ENCODE measurements around the gene U2SURP.

U2SURP gene

DNA sequence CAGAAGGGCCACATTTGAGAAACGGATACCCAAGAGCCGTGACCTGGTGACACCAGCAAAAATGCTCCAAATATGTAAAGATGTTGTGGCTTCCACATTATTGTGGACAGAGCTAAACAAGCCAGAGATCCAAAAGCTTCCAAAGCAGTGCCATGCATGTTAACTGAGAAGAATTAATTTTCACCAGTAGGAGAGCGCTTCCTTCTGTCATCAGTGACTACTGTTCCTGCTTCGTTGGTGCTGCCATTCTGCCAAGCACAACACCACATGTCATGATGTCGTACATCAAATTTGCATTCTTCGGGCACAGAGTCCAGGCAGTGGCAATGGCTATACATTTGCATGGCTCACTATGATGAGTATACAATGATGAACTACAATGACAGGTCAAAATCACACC lies 99.1 kb downstream of the U2SURP start:
- TF ChIP-seq, protein P1, sequence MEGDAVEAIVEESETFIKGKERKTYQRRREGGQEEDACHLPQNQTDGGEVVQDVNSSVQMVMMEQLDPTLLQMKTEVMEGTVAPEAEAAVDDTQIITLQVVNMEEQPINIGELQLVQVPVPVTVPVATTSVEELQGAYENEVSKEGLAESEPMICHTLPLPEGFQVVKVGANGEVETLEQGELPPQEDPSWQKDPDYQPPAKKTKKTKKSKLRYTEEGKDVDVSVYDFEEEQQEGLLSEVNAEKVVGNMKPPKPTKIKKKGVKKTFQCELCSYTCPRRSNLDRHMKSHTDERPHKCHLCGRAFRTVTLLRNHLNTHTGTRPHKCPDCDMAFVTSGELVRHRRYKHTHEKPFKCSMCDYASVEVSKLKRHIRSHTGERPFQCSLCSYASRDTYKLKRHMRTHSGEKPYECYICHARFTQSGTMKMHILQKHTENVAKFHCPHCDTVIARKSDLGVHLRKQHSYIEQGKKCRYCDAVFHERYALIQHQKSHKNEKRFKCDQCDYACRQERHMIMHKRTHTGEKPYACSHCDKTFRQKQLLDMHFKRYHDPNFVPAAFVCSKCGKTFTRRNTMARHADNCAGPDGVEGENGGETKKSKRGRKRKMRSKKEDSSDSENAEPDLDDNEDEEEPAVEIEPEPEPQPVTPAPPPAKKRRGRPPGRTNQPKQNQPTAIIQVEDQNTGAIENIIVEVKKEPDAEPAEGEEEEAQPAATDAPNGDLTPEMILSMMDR (IDR thresholded peaks at IDR 0.05) = no peak
- H3K27me3 ChIP-seq = peaks cover 3% of the 10 kb centered on the region
- peaks cover 16% of the 10 kb centered on the region for H3K9me3 ChIP-seq
- no peaks in the 10 kb centered on the region for H3K36me3 ChIP-seq
- H3K27ac ChIP-seq = no peak overlapping the region
- no peak overlapping the region for H3K4me3 ChIP-seq (ENCODE audit: low read depth in 1 of 2, low read length in 1 of 2)
- H3K4me1 ChIP-seq (ENCODE audit: control insufficient read depth in 1 of 2, insufficient read depth in 1 of 2, low read depth in 1 of 2, low read length in 1 of 2) = no peaks in the 10 kb centered on the region

DNA sequence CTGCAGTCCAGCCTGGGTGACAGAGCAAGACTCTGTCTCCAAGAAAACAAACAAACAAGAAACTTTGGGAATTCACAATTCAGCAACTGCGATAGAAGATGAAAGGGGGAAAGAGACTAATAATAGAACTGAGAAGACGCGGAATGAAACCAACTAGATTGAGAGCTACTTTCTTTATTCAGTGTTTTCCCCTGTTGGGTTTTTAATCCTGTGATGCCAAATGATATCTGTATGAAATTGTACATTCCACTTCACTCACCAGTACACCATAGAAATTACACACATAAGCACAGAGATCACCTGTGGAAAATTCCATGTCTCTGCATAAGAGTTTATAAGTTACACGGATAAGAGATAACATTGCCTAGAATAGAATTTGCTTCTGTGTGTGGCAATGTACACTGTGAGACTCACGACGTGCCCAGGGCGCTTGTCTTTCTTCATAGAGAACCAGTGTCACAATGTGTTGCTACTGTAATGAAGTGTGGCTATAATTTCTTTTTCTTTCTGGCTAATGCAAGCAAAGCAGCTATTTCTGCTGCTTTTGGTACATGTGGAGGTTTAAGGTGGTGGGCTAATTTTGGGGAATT lies 100.5 kb downstream of the U2SURP start:
- Histone ChIP-seq H3K36me3 (no peaks in the 10 kb centered on the region), H3K4me3 (ENCODE audit: low read depth in 1 of 2, low read length in 1 of 2) (no peak overlapping the region), H3K27me3 (peaks cover 3% of the 10 kb centered on the region), H3K27ac (no peak overlapping the region), H3K9me3 (peaks cover 16% of the 10 kb centered on the region), H3K4me1 (ENCODE audit: control insufficient read depth in 1 of 2, insufficient read depth in 1 of 2, low read depth in 1 of 2, low read length in 1 of 2) (no peaks in the 10 kb centered on the region)
- TF ChIP-seq, protein P1 (IDR thresholded peaks at IDR 0.05) = no peak

DNA sequence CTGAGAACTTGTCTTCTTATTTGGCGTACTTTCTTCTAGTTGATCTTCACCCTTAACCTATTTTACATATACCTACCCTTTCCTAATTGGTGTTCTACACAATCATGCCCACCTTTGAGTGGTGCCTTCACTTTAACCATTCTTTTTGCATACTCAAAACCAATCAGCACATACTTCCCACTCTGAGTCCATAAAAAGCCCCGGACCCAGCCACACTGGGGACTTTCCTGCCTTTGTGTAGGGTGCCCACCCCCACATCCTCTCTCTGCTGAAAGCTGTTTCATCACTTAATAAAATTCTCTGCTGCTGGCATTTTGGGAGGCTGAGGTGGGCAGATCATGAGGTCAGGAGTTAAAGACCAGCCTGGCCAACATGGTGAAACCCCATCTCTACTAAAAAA lies 102.3 kb downstream of the U2SURP start:
- Histone ChIP-seq H3K36me3 (no peaks in the 10 kb centered on the region), H3K27me3 (peaks cover 3% of the 10 kb centered on the region), H3K9me3 (peaks cover 16% of the 10 kb centered on the region), H3K27ac (no peak overlapping the region), H3K4me1 (ENCODE audit: control insufficient read depth in 1 of 2, insufficient read depth in 1 of 2, low read depth in 1 of 2, low read length in 1 of 2) (no peaks in the 10 kb centered on the region), H3K4me3 (ENCODE audit: low read depth in 1 of 2, low read length in 1 of 2) (no peak overlapping the region)
- TF ChIP-seq, protein P1 (IDR thresholded peaks at IDR 0.05) = no peak

DNA sequence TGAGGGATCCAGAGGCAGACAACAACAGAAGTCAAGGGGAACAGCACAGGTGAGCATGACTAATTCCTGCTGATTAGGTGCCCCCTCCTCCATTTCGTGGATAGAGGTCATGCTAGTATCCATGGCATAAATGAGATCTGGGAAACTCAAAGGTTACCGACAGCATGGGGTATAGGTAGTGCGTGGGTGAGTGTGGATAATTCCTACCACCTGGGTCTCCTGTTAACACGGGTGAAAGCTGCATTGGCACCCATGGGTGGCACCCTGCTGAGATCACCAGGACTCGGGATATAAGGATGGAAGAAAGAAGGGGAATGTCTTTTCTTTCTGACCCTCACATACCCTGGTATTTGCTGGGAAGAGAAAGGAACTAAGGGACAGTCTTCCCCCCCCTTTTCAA lies 103.8 kb downstream of the U2SURP start:
- Histone ChIP-seq H3K27ac (no peak overlapping the region), H3K36me3 (no peaks in the 10 kb centered on the region), H3K27me3 (no peaks in the 10 kb centered on the region), H3K4me3 (ENCODE audit: low read depth in 1 of 2, low read length in 1 of 2) (no peak overlapping the region), H3K4me1 (ENCODE audit: control insufficient read depth in 1 of 2, insufficient read depth in 1 of 2, low read depth in 1 of 2, low read length in 1 of 2) (no peaks in the 10 kb centered on the region), H3K9me3 (peaks cover 16% of the 10 kb centered on the region)
- TF ChIP-seq, protein P1 (IDR thresholded peaks at IDR 0.05) = no peak

DNA sequence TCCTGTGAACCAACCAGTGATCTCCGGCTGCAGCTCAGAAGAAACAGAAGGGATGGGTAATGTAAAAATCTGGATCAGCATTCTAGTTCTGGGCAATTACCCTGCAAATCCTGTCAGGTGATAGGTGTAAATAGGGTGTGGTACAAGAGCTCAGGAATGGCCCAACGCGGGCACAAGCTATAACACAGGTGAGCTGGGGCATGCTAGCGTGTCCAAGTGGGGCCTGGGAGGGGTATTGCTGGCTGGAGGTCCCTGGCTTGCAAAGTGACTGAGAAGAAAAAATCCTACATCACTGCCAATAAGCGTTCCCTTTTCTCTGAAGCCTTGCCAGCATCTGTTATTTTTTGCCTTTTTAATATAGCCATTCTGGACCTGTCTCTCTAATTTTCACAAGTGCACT lies 108.5 kb downstream of the U2SURP start:
- H3K27ac ChIP-seq = no peak overlapping the region
- TF ChIP-seq, protein P1 (IDR thresholded peaks at IDR 0.05) = no peak
- H3K4me3 ChIP-seq (ENCODE audit: low read depth in 1 of 2, low read length in 1 of 2) = no peak overlapping the region
- no peaks in the 10 kb centered on the region for H3K36me3 ChIP-seq
- H3K9me3 ChIP-seq = peaks cover under 1% of the 10 kb centered on the region
- H3K27me3 ChIP-seq = peaks cover 27% of the 10 kb centered on the region
- no peaks in the 10 kb centered on the region for H3K4me1 ChIP-seq (ENCODE audit: control insufficient read depth in 1 of 2, insufficient read depth in 1 of 2, low read depth in 1 of 2, low read length in 1 of 2)
